Measurements from ENCODE around the gene NHEJ1.

GRCh38 chr2:219161097-219161496 lies 482 bp upstream of the NHEJ1 start:
- TF ChIP-seq CTCF (IDR thresholded peaks at IDR 0.05; ENCODE audit: extremely low read depth in 1 of 2, insufficient read depth in 1 of 2, low read depth in 1 of 2, low read length in 2 of 2) (no peak), FOS (IDR thresholded peaks at IDR 0.05; ENCODE audit: borderline replicate concordance, insufficient read depth, low read length) (no peak), POLR2AphosphoS5 (IDR thresholded peaks at IDR 0.05; ENCODE audit: insufficient read depth, low read depth, low read length) (no peak), EZH2 (IDR thresholded peaks at IDR 0.05; ENCODE audit: borderline replicate concordance, low read depth, low read length, severe bottlenecking) (no peak), POLR2A (IDR thresholded peaks at IDR 0.05; ENCODE audit: low read depth, low read length) (no peak), MAX (IDR thresholded peaks at IDR 0.05; ENCODE audit: insufficient read depth, insufficient read length) (no peak)
